Activated T-cell treated with anti-CD3 and anti-CD28 coated beads for 48 hours (primary cell): ENCODE measurements around the gene DHRS4L2.
"Not testable (repeated sequence)": the region's sequence is repeated elsewhere in the genome, so short reads cannot be mapped to it uniquely, and the experiment has no call there.

Source experiments
- DNase-seq: peaks from one replicate; pipeline ENCODE4 v3.0.0-alpha.2; 2020; ENCODE audit warnings: low read depth

Gene DHRS4L2

DNA sequence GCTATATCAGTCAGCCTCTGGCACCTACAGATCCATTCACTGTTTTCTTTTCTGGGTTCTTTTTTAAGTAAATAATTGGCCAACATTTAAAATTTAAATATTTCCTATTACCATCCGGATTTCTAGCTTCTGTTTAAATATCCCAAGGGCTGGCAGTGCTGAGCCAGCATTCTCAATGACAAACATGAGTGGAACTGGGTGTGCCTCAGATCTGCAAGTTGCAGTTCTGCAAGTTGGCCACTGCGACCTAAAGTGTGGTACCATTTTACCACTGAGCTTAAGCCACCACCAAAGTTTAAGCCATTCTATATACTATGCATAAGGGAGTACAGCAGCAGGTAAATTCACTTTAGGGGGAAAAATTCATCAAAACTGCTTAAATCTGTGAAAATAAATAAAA, 31.2 kb downstream of the DHRS4L2 start:
- not testable (repeated sequence) for DNase-seq

DNA sequence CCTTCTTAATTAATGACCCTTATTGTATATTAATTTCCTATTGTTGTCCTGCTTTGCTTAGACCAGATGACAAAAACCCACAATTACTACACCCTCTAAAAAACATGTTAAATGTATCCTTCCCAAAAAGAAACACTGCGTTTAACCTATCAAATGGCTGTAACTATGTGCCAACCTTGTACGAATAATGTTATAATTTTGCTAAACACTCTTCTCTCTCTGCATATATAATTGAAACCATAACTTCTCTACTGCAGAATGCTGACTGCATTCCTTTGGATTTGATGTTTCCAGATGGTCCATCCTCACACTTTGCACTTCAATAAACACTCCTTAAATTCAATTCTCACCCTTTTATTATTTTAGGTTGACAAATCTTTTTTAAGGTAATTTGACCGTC, 31.8 kb downstream of the DHRS4L2 start:
- not testable (repeated sequence) for DNase-seq

DNA sequence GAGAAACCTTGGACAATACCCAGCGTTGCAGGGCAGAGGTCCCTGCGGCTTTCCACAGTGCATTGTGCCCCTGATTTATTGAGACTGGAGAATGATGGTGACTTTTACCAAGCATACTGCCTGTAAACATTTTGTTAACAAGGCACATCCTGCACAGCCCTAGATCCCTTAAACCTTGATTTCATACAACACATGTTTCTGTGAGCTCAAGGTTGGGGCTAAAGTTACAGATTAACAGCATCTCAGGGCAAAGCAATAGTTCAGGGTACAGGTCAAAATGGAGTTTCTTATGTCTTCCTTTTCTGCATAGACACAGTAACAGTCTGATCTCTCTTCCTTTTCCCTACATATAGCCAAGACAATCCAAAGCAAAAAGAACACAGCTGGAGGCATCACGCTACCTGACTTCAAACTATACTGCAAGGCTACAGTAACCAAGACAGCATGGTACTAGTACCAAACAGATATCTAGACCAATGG, 36.2 kb downstream of the DHRS4L2 start:
- DNase-seq = not testable (repeated sequence)

DNA sequence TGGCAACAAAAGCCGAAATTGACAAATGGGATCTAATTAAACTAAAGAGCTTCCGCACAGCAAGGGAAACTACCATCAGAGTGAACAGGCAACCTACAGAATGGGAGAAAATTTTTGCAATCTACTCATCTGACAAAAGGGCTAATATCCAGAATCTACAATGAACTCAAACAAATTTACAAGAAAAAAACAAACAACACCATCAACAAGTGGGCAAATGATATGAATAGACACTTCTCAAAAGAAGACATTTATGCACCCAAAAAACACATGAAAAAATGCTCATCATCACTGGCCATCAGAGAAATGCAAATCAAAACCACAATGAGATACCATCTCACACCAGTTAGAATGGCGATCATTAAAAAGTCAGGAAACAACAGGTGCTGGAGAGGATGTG, 41.0 kb downstream of the DHRS4L2 start:
- DNase-seq = not testable (repeated sequence)

DNA sequence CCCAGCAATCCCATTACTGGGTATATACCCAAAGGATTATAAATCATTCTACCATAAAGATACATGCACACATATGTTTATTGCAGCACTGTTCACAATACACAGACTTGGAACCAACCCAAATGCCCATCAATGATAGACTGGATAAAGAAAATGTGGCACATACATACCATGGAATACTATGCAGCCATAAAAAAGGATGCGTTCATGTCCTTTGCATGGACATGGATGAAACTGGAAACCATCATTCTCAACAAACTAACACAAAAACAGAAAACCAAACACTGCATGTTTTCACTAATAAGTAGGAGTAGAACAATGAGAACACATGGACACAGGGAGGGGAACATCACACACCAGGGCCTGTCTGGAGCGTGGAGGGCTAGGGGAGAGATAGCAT, 42.6 kb downstream of the DHRS4L2 start:
- DNase-seq = not testable (repeated sequence)

DNA sequence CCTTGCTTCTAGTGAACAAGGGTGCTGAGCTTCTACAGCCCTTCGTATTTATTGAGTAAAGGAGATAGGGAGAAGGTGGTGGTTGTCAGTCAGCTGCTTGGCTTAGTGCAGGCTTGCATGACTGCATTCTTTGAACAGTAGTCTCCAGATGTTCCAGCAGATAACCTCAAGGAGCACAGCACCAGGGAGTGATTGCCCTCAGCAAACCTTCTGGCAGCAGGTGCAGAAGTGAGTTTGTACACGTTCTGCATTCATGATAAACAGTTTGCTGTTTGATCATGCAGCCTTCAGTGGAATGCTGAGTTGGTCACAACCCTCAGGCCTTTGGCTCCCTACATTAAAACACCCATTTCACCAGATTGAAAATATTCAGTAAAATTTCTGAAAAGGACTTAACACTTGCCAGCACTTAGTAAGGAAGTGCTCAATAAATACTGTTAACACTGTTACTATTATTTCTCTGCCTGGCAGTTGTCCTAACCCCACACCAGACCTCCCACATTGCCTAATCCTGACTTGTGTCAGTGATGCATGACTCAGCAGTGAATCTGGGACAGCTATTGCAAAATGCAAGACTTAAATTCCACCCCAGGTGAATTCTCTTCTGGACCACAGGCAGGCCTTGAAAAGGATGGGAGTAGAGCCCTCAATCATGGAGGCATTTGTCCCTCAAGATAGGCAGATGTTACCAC, 44.1 kb downstream of the DHRS4L2 start:
- DNase-seq = no peak

DNA sequence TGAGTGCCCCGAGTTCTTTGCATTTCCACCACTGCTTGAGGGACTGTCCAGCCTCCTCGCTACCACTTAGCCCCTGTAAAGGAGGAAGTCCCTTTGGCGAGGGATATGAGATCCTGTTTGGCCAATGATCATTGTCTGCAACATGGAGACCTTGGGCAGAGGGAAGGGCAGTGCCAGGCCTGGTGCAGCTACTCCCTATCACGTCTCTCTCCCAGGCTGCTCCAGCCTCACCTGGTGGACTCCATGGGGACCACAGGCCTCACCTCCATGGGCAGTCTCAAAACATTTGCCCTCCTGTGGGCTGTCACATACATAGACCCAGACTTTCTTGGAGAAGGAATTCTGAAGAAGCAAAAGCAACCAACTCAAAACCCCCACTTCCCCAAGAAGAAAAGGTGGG, 47.0 kb downstream of the DHRS4L2 start:
- not testable (repeated sequence) for DNase-seq

DNA sequence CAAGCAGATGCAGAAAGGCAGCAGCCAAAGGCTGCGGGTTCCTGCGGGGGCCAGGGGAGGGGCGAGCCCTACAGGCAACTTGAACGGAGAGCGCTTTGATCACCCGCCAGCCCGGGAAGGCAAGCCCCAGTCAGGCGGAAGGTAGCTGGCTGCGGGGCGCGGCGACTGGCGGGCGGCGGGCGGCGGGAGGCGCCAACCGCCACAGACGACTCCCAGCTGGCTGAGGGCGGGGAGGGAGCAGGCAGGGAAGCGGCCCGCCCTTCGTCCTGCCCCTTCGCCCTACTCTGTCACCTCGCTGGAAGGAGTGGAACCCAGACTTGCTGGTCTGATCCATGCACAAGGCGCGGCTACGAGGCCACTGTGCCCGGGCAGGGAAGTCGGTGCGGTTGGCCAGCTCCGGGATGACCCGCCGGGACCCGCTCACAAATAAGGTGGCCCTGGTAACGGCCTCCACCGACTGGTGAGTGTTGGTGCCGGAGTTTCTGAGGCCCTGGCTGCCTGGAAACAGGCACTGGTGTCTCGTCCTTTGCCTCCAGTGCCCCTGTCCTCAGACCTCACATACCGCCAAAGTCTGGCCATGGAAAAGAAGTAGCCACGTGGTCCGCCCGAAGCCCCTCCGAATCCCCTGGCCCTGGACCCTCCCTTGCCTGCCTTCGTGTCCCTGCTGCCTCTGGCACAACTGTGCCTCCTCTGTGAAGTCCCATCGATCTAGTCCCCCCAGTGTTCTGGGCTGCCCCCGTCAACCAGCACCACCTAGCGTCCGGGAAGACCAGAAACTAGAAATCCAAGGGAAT, 47.6 kb downstream of the DHRS4L2 start:
- peak; percentile 53 for DNase-seq

DNA sequence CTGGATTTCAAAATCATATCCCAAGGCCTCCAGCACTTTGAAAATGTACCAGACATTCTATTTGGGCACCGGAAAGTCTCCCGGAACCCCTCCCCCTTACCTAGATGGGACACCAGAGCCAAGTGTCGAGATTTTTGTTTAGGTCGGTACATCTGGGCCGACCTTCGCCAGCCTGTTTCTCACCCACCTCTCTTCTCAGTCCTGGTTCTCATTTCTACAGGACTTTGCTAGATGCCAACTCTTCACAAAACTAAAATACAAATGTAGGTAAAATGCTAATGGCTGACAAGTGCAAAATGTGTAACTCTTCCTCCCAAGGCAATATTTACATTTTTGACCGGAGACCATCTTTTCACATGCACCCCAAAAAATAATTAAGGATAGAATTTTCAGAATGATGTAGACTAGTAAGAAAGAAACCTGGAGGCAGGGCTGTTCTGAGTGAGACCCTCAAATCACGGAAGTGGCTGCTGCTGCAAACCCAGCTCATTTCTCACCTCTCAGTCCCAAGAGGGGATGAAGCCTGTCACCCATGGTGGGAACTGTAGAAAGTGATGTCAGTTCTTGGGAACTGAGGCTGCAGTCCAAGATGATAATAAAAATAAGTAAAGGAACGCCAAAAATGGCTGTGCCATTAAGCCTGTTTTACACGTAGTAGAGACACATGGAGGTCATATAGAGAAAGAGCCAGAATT, 48.4 kb downstream of the DHRS4L2 start:
- not testable (repeated sequence) for DNase-seq

DNA sequence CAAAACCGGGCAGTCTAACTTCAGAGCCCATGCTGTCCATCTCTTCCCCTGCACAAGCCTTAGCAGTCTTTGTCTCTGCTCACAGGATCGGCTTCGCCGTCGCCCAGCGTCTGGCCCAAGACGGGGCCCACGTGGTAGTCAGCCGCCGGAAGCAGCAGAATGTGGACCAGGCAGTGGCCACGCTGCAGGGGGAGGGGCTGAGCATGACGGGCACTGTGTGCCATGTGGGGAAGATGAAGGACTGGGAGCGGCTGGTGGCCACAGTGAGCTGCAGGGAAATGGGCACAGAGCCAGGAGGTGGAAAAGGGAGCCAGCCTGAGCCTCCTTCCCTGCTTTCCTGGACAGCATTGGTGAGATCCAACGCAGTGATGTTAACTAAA, 48.9 kb downstream of the DHRS4L2 start:
- no peak for DNase-seq

DNA sequence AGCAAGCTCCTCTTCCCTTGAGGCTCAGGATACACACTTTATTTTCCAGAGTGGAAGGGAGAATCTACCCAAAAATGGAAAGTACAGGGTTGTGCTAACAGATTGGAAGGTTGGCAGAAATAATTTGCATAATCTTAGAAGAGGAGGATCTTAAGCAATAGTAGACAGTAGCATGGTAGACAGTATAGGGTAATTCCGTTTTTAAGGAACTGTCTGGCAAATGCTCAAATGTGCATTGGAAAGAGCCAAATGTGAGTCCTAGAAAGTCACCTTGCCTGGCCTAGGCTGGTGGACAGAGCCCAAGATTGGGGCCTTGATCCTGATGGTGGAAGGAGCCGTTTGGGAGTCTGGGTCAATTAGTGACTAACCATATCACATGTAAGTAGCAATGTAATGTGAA, 50.0 kb downstream of the DHRS4L2 start:
- no peak for DNase-seq

DNA sequence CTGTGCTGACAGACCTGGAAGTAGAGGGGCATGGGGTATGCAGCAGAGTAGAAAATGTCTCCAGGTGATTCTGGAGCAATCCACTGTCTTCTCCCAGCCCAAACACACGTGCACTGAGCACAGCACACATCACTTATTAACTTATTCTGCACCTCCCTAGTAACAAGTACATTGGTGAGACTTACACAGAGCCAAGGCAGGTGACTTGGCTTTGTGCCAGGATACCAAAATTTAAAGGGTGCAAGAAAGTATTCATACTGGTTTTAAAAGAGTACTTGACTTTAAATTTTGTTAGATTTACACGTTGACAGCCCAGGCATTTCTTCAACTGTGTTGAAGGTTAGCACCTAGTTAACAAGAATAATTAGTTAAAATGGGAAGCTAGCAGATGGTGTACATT, 52.0 kb downstream of the DHRS4L2 start:
- DNase-seq = no peak

DNA sequence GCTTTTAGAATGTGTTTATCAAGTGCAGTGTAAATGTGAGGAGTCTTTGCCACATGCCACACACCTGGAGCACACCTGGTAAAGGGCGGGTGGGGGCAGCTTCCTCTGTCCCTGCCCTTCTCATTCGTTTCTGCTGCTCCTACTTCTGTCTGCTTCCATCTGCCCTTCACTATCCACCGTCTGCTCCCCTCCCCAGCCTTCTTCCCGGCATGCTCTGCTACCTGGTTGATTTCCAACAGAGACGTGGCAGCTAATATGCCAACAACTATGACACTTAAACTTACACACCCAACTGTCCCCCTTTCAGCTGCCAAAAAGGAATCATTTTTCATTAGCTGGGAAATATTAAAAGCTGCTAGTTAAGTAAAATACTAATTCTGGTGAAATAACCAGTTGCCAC, 54.0 kb downstream of the DHRS4L2 start:
- DNase-seq = no peak

DNA sequence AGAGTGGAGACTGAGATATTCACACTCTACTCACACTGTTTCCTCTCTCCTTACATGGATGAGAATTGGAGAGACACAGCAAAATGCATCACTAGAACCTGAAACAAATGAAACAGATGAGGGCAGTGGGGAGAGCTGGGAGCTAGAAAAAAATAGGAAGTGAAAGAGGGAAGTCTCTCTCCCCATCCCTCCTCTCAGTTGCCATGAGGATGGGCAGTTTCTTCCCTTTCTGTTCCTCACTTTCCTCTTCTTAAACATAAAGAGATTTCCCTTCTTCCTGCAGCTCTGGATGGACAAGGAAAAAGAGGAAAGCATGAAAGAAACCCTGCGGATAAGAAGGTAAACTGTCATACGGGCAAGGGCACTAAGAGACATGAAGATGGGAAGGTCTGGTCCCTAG, 60.3 kb downstream of the DHRS4L2 start:
- not testable (repeated sequence) for DNase-seq

DNA sequence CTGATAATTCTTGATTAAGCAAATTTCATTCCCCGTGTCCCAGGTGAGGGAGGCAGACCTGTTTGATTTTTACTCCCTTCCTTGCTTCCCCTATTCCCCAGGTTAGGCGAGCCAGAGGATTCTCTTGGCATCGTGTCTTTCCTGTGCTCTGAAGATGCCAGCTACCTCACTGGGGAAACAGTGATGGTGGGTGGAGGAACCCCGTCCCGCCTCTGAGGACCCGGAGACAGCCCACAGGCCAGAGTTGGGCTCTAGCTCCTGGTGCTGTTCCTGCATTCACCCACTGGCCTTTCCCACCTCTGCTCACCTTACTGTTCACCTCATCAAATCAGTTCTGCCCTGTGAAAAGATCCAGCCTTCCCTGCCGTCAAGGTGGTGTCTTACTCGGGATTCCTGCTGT, 62.0 kb downstream of the DHRS4L2 start:
- not testable (repeated sequence) for DNase-seq

DNA sequence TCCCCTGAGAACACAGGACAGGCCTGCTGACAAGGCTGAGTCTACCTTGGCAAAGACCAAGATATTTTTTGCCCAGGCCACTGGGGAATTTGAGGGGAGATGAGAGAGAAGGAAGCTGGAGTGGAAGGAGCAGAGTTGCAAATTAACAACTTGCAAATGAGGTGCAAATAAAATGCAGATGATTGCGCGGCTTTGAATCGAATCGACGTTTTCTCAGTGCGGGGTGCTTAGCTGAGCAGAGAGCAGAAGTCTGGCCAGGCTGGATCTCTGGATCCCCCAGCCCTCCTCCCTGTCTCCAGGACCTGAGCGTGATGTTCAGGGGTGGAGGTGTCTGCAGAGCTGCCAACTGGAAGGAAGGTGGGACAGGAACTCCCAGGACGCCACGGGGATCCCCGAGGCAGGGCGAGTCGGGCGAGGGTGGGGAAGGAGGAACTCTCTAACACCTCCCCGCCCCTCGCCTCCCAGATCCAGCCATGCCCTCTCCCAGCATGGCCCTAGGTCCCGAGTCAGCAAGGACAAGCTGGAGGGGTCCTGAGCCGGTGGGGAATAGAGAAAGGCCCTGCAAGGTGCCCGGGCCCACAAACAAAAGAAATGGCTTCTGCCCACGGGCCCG, 62.6 kb downstream of the DHRS4L2 start:
- no peak for DNase-seq

DNA sequence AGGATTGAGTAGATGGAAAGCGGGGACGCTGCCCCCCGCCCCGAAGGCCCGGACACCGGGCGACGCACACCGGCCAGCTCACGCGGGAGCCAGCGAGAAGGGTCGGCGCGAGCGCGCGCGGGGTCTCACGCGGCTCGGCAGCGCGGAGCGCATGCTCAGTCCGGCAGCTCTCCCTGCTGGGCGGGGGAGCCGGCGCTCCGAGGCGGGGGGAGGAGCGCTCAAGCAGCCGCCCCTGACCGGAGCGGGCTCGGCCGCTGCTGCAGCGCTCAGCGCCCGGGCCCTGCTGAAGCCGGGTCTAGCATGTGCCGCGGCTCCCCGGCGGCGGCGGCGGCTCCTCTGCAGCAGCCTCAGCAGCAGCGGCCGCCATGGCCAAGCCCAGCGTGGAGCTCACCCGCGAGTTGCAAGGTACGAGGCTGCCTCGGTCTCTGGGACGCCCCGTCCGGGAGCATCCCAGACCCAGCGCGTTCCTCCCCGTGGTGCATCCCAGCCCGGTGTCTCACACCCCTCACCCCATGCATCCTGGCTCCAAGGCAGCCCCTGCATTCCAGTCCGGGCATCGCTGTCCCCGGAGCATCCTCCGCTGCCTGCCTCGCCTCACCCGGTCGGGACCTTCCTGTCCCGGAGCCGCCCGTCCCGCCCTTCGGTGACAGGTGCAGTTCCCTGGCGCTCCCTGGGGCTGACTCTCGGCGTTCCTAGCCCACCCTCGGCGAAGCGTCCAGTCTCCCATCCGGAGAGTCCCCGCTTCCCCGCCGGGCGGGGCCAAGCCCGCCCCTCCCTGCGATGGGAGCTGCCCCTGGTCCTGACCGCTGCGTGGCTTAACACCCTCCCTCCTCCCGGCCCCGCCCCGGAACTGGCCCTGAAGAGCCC, 63.3 kb downstream of the DHRS4L2 start, which contains the start of gene CARMIL3:
Gene CARMIL3, plus strand, starts transcription at position 221 of the 867 bp plus-strand sequence. Its CDS starts 145 bp downstream, at position 366.
- peak; percentile 55 for DNase-seq

DNA sequence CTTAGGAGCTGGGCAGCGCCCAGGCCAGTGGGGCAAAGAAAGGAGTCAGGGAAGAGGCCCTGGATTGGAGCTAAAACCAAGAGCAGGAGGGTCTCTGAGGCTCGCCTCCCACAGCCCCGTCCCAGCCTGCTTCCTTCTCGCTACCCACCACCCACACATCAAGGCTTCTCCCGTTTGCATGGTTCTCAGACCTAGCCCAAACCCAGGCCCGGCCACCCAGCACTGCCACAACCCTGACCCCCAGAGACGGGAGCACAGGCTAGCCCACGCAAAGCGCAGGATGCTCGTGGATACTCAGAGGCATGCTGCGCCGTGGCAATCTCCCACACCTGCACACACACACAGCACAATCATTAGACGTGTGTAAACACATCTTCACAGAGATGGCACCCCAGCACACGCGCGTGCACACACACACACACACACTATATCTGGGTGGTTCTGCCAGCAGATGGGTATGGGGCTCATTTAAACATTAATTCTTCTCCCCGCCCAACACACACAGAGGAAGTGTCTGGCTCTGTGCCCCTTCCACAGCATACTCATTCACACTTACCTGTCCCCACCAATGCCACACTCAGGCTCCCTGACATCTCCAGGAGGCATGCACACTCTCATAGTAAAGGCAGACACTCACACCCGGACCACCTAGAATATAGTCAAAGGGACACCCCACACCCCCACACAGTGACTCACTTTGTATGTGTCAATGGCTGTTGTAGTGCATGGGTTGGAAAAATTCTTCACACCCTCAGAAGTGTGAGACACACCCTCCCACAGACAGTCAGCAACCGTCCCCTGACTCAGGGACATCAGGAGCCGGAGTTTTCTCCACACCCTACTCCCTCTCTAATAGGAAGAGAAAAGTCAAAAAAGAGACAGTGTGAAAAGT, 64.2 kb downstream of the DHRS4L2 start:
- DNase-seq = peak; percentile 51

DNA sequence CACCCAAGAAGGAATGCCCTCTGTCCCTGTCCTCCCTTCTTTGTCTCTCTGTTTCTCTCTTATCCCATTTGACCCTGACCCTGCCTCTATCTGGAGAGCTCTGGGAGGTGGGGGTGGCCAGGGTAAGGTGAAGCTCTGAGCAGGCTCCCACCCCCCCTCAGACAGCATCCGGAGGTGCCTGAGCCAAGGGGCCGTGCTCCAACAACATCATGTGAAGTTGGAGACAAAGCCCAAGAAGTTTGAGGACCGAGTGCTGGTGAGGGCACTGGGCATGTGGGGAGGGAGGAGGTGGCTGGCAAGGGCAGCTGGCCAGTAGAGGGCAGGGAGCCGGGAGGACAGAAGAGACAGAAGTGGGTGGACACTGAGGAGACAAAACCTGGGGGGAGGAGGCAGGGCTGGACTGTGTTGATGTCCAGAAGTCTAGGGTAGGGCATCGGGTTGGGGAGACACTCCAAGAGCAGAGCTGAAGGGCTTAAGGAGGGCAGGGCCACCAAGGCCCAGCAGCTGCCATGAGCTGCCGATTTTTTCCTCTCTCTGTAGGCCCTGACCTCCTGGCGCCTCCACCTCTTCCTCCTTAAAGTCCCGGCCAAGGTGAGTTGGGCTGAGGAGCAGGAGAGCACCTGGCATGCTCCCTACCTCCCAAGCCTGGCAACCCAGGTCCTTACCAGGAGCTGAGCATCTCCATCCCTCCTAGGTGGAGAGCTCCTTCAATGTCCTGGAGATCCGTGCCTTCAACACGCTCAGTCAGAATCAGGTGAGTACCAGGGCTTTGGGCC, 65.0 kb downstream of the DHRS4L2 start:
- no peak for DNase-seq

DNA sequence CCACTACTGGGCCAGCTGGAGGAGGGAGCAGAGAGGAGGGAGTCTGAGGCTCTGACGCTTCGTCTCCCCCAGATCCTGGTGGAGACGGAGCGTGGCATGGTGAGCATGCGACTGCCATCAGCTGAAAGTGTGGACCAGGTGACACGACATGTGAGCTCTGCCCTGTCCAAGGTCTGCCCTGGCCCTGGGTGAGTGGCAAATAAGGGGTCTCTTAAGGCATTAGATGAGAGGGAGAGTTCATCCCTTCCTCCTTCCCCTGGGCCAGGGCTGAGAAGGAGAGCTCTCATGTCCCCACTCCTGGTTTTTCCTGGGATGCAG, 65.6 kb downstream of the DHRS4L2 start:
- DNase-seq = no peak
